GM18868 (cell line): Measurements from ENCODE around the gene USP11.

Source experiments
- ATAC-seq: cut with Tn5 transposase; IDR thresholded peaks from one replicate; pipeline ENCODE4 v1.9.1; 2021; ENCODE audit warnings: mild to moderate bottlenecking, moderate library complexity; ENCODE audit not compliant: unreplicated experiment

USP11 gene

GRCh38 chrX:47202877-47203276 lies 29.9 kb upstream of the USP11 start:
- no peak for ATAC-seq

- no peak for ATAC-seq
These were observed 27.8 kb upstream of the USP11 start for GRCh38 chrX:47204970-47205369.

- no peak for ATAC-seq
These were observed 26.5 kb upstream of the USP11 start for GRCh38 chrX:47206316-47206715.

GRCh38 chrX:47208108-47208507 lies 24.7 kb upstream of the USP11 start:
- ATAC-seq, result no peak

- no peak for ATAC-seq
These were observed 23.1 kb upstream of the USP11 start for GRCh38 chrX:47209508-47210238.

- ATAC-seq, result no peak
These were observed 22.0 kb upstream of the USP11 start for GRCh38 chrX:47210661-47211425.

- no peak for ATAC-seq
These were observed 20.2 kb upstream of the USP11 start for GRCh38 chrX:47212381-47213293.

- ATAC-seq, result no peak
These were observed 18.3 kb upstream of the USP11 start for GRCh38 chrX:47214435-47215077.

- no peak for ATAC-seq
These were observed 17.4 kb upstream of the USP11 start for GRCh38 chrX:47215291-47215900.

- no peak for ATAC-seq
These were observed 16.4 kb upstream of the USP11 start for GRCh38 chrX:47216393-47216925.

GRCh38 chrX:47217121-47217851 lies 15.5 kb upstream of the USP11 start:
- no peak for ATAC-seq

- ATAC-seq, result peak; percentile 90
These were observed 14.9 kb upstream of the USP11 start for GRCh38 chrX:47217852-47218279.

- peak; percentile 40 for ATAC-seq
These were observed 14.4 kb upstream of the USP11 start, which contains the start of gene CDK16 for GRCh38 chrX:47218280-47218919. Gene CDK16 (plus strand): TSS chrX:47218681. CDS start chrX:47223558, 4,877 bp downstream.

- no peak for ATAC-seq
These were observed 13.6 kb upstream of the USP11 start for GRCh38 chrX:47218920-47219815.

- ATAC-seq, result no peak
These were observed 11.1 kb upstream of the USP11 start for GRCh38 chrX:47221756-47222155.

- ATAC-seq, result no peak
These were observed 10.0 kb upstream of the USP11 start for GRCh38 chrX:47222751-47223350.

- no peak for ATAC-seq
These were observed 9.1 kb upstream of the USP11 start for GRCh38 chrX:47223476-47224250.
